NCI-H2171 treated with DMSO at 0.1 percent for 48 hours (cell line): Measurements from ENCODE around the gene INTS1.

Experiments
- DNase-seq: peaks from one replicate; lab custom pipeline; 2025; lab: John Stamatoyannopoulos, UW

INTS1 gene

GRCh38 chr7:1541431-1542162 lies 37.4 kb upstream of the INTS1 start:
- no peak for DNase-seq

- no peak for DNase-seq
Observed at GRCh38 chr7:1540776-1541271, 36.6 kb upstream of the INTS1 start.

DNA sequence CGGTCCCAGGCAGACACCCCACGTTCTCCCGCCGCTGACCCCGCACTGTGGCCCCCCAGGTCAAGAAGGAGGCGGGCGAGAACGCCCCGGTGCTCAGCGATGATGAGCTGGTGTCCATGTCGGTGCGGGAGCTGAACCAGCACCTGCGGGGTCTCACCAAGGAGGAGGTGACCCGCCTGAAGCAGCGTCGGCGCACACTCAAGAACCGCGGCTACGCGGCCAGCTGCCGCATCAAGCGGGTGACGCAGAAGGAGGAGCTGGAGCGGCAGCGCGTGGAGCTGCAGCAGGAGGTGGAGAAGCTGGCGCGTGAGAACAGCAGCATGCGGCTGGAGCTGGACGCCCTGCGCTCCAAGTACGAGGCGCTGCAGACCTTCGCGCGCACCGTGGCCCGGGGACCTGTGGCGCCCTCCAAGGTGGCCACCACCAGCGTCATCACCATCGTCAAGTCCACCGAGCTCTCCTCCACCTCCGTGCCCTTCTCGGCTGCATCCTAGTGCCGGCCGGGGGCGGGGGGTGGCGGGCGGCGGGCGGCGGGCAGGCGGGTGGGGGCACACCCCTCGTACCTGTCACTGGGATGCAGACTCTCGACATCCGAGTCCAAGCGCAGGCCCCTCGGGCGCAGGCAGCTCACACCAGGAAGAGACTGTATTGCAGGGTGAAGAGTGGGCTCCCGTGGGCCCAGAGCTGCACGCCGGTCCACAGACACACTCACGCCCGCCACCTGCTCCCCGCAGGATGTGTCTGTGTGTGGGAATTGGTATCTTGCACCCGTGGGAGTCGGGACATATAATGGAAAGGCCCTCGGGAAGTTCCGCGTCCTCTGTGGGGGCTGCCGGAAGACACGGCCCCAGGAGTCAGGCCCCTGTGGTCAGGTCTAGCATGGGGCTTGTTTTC lies 35.9 kb upstream of the INTS1 start:
- DNase-seq = no peak

DNA sequence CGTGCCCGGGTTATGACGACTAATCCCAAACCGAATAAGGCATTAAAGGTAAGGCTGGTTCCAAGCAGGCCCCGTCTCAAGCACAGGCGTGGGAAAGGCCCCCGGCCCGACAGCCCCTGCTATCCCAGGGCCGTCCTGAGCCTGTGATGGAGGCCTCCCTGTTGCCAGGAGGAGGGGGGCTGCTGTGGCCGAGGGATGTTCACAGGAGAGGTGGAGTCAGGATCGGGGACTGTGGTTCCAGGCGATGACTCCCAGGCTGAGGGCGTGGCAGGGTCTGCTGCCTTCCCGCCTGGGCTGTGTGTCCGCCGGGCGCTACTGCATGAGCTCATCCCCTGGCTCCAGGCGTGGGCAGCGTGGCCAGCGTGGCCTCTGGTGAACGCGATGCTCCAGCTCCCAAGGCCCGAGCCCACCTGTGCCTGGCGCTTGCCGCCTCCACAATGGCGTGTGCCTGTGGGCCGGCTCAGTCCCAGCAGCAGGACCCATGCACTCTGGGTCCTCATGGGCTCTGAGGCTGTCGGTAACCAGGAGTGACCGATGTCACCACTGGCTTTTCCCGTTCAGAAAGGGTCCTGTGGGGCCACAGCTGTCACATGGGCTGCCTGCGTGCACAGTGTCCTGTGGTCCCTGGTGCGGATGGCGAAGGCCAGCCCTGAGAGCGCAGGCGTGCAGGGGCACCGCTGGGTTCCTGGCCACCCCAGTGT lies 35.1 kb upstream of the INTS1 start:
- DNase-seq = no peak

- no peak for DNase-seq
Observed at GRCh38 chr7:1538544-1539180, 34.5 kb upstream of the INTS1 start.

GRCh38 chr7:1537535-1538412 lies 33.6 kb upstream of the INTS1 start:
- no peak for DNase-seq

DNA sequence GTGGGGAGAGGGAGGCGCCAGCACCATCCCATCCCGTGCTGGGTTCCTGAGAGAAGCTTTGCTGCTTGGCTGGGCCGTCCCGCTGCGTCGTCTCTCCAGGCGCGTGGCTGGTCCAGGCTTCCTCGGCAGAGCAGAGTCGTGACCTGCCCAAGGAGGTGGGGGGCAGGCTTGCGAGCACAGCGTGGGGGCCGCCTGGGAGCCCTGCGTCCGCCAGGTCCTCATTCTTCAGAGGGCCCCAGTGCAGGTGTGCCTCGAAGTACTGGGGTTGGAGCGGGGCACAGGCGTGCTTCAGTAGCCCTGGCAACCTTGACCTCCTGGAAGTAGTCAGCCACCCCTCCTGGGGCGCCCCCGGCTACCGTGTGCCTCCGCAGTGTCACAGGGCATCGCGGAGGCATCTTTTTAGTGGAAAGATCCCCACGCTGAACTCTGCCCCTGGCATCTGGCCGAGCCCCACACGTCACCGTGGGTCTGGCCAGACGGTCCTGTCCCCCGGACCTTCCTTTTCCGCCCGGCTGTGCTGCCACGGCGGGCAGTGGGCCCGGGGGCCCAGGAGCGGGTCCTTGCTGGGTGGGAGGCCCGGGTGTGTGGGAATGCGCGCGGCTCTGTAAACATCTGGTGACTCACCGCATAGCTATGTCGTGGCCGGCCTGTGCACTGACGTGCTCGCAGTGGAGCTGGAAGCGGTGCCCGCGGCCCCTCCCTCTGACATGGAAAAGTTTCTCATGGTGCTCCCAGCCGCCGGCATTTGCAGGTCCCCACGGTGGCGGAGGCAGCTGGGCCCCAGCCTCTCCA lies 32.8 kb upstream of the INTS1 start:
- DNase-seq = no peak

DNA sequence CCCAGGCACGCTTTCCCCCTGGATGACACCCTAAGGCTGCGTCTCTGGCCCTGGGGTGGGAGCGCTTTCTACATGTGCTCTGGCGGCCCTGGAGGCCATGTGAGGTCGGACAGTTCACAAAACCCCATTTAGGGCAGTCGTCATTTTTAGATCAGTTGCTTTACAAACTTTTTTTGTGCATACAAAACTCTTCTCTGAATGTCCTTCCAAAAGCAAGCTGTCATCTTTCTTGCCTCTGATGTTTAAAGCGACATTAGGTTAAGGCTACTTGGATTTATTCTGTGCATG lies 32.2 kb upstream of the INTS1 start:
- DNase-seq = no peak

- DNase-seq = no peak
Observed at GRCh38 chr7:1535701-1536454, 31.7 kb upstream of the INTS1 start.

GRCh38 chr7:1535100-1535458 lies 30.9 kb upstream of the INTS1 start:
- no peak for DNase-seq

- DNase-seq = no peak
Observed at GRCh38 chr7:1534330-1535099, 30.3 kb upstream of the INTS1 start.

DNA sequence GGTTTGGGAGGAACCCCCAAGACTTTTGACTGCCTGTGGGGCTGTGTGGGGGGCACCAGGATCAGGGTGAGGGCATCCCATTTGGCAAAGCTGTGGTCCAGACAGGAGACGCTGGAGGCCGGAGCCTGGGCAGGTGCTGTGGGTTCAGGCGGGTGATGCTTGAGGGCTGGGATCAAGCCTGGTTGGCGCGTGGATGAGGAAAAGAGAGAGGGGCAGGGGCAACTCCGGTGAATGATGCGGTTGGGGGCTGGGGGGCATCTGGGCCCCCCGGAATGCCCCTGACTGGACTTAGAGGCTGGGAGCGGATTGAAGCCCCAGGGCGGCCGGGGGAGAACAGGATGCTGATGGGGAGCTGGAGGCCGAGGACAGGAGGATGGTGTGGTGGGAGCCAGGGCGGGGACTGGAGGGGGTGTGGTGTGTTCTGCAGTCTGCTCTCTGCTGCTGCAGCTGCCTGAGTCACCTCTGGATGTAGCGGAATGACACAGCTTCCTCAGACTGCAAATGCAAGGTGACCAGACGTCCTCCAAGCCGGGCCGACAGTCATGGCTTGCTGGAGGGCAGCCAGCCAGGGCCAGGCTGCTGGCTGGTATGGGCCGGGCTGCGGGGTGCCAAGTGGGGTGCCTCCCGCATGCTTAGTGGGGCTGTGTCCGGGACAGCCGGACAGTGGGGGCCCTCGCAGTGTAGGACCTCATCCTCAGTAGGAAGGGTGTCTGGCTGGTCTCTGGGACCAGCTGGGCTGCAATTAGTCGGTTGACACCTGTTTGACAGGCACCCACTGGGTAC lies 29.5 kb upstream of the INTS1 start:
- no peak for DNase-seq

GRCh38 chr7:1533255-1533546 lies 29.0 kb upstream of the INTS1 start:
- no peak for DNase-seq

- DNase-seq = no peak
Observed at GRCh38 chr7:1532456-1533254, 28.5 kb upstream of the INTS1 start.

DNA sequence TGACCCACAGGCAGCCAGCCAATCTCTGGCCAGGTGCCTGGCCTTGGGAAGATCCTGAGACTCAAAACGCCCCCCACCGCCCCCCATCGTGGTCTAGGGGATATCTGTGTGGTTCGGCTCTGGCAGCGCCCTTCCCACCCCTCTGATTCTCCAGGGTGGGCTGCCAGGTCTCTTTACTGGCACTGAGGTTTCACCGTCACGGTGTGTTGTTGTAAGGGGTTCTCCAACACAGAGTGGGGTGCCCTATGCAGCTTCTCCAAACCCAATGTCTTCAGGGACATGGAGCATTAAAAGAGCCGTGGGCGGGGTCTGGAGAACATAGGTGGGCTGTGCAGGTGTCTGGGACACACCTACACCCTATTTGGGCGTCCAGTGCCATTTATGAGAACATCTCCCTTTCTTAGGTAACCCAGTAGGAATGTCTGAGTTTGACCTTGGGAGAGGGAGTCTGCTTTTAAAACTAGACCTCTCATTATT lies 27.8 kb upstream of the INTS1 start:
- DNase-seq = no peak

DNA sequence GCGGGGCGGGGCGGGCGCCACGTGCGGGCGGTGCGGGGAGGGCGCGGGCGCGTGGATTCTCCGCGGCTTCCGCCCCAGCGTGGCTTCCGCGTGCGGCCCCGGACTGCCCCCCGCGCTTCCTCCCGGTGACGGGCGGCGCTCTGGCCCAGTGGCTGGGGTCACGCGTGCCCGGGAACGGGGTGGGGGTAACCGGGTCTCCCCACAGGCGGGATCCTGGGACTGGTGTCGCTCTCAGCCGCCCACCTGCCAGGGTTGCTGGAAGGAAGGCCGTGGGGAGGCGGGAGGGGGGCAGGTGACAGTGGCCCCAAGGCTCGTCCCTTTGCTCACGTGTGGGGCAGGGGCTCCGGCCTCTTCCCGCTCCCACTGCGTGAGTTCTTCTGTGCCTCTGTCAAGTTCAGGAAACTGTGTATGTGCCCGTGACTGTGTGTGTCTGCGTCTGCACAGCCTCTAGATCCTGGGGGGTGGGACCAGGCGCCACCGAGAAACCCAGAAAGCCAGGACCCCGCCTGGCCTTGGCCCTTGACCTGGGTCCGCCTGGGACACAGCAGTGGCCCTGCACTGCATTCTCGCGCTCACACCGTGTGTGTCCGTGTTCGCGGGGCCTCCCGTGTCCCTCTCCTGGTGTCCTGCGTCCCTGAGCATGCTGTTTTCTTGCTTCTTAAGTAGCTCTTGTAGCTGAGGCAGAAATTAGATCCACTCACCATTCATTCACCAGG lies 27.2 kb upstream of the INTS1 start:
- DNase-seq = no peak

DNA sequence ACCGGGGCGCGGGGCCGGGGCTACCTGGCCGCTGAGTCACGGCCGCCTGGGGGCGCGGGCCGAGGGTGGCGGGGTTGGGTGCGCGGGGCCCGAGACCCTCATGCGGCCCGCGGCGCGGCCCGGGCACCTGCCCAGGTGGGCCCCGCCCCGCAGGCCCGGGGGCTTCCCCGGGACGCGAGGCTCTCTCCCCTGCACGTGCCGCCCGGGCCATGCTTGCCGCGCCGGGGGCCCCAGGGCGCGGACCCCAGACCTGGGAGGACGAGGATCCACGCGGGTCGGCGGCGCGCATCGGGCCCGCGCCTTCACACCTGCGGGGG lies 26.7 kb upstream of the INTS1 start:
- DNase-seq = no peak
